ENCODE measurements around the gene PDE4D. TPM values are rescaled to one million over a fixed set of nuclear protein-coding genes. Genes with fewer than 3 reads are reported as not detected.

The PDE4D gene
- total RNA-seq, 2 experiments from 2014 or later: 40.5 to 41.2 TPM

GRCh38 chr5:59125011-59125961 is 768.2 kb downstream of the PDE4D start:
- Mint-ChIP-seq H3K4me1 (ENCODE audit: low read depth) (peaks cover 21% of the 10 kb centered on the region), H3K27me3 (ENCODE audit: low read depth) (no peaks in the 10 kb centered on the region), H3K9me3 (no peaks in the 10 kb centered on the region), H3K4me3 (no peak overlapping the region), H3K27ac (no peak overlapping the region), H3K36me3 (ENCODE audit: low read depth) (no peaks in the 10 kb centered on the region)
- intact Hi-C loops (cut with micrococcal nuclease): loop anchor here (10.0 kb wide), 1 partner anchor 1950 kb away; the partner anchor contains the start of gene GPBP1
- peak; percentile 50 for DNase-seq
- CTCF ChIA-PET: interaction anchor here (0.7 to 2.5 kb wide), 9 partner anchors 14 to 233 kb away, joined by 3 to 25 read pairs (median 5); no protein-coding TSS in a partner anchor

GRCh38 chr5:59123595-59124561 is 769.6 kb downstream of the PDE4D start:
- intact Hi-C loops (cut with micrococcal nuclease): loop anchor here (1.0 to 10.0 kb wide), 2 partner anchors 25 to 1949 kb away; partner anchors contain the start of gene GPBP1
- no peak overlapping the region for H3K27ac Mint-ChIP-seq
- DNase-seq: peak; percentile 36
- H3K4me3 Mint-ChIP-seq: no peak overlapping the region
- peaks cover 17% of the 10 kb centered on the region for H3K4me1 Mint-ChIP-seq (ENCODE audit: low read depth)
- no peaks in the 10 kb centered on the region for H3K27me3 Mint-ChIP-seq (ENCODE audit: low read depth)
- no peaks in the 10 kb centered on the region for H3K9me3 Mint-ChIP-seq
- no peaks in the 10 kb centered on the region for H3K36me3 Mint-ChIP-seq (ENCODE audit: low read depth)
- CTCF ChIA-PET: interaction anchor here (0.6 to 2.5 kb wide), 18 partner anchors 9 to 238 kb away, joined by 3 to 25 read pairs (median 4); no protein-coding TSS in a partner anchor

- no peaks in the 10 kb centered on the region for H3K27me3 Mint-ChIP-seq (ENCODE audit: low read depth)
- H3K9me3 Mint-ChIP-seq: no peaks in the 10 kb centered on the region
- no peak overlapping the region for H3K27ac Mint-ChIP-seq
- CTCF ChIA-PET: interaction anchor here (1.6 kb wide), 1 partner anchor 84 kb away, joined by 5 read pairs; no protein-coding TSS in a partner anchor
- DNase-seq: no peak
- H3K4me1 Mint-ChIP-seq (ENCODE audit: low read depth): peaks cover 11% of the 10 kb centered on the region
- intact Hi-C loops (cut with micrococcal nuclease): no loop called here
- no peaks in the 10 kb centered on the region for H3K36me3 Mint-ChIP-seq (ENCODE audit: low read depth)
- no peak overlapping the region for H3K4me3 Mint-ChIP-seq
Observed at GRCh38 chr5:59119480-59119879, 774.0 kb downstream of the PDE4D start.

- CTCF ChIA-PET: interaction anchor here (1.1 kb wide), 1 partner anchor 224 kb away, joined by 4 read pairs; no protein-coding TSS in a partner anchor
Observed at GRCh38 chr5:59117320-59117719, 776.2 kb downstream of the PDE4D start.

GRCh38 chr5:59116231-59116865 is 777.2 kb downstream of the PDE4D start:
- H3K9me3 Mint-ChIP-seq: no peaks in the 10 kb centered on the region
- no peak overlapping the region for H3K4me3 Mint-ChIP-seq
- intact Hi-C loops (cut with micrococcal nuclease): no loop called here

More at GRCh38 chr5:59117320-59117719, 776.2 kb downstream of the PDE4D start:
- no peak overlapping the region for H3K27ac Mint-ChIP-seq
- no peaks in the 10 kb centered on the region for H3K27me3 Mint-ChIP-seq (ENCODE audit: low read depth)
- no peaks in the 10 kb centered on the region for H3K36me3 Mint-ChIP-seq (ENCODE audit: low read depth)
- H3K9me3 Mint-ChIP-seq: no peaks in the 10 kb centered on the region
- no peak overlapping the region for H3K4me3 Mint-ChIP-seq
- intact Hi-C loops (cut with micrococcal nuclease): no loop called here
- peaks cover 10% of the 10 kb centered on the region for H3K4me1 Mint-ChIP-seq (ENCODE audit: low read depth)
- no peak for DNase-seq

GRCh38 chr5:59115345-59115744 is 778.2 kb downstream of the PDE4D start:
- H3K9me3 Mint-ChIP-seq: no peaks in the 10 kb centered on the region
- DNase-seq: no peak
- no peak overlapping the region for H3K4me3 Mint-ChIP-seq
- intact Hi-C loops (cut with micrococcal nuclease): no loop called here
- no peaks in the 10 kb centered on the region for H3K4me1 Mint-ChIP-seq (ENCODE audit: low read depth)
- H3K27me3 Mint-ChIP-seq (ENCODE audit: low read depth): no peaks in the 10 kb centered on the region
- H3K27ac Mint-ChIP-seq: no peak overlapping the region
- no peaks in the 10 kb centered on the region for H3K36me3 Mint-ChIP-seq (ENCODE audit: low read depth)
- CTCF ChIA-PET: interaction anchor here (0.7 to 1.9 kb wide), 3 partner anchors 12 to 229 kb away, joined by 3 to 4 read pairs (median 3); no protein-coding TSS in a partner anchor

More at GRCh38 chr5:59116231-59116865, 777.2 kb downstream of the PDE4D start:
- H3K27me3 Mint-ChIP-seq (ENCODE audit: low read depth): no peaks in the 10 kb centered on the region
- no peaks in the 10 kb centered on the region for H3K36me3 Mint-ChIP-seq (ENCODE audit: low read depth)
- peaks cover 6% of the 10 kb centered on the region for H3K4me1 Mint-ChIP-seq (ENCODE audit: low read depth)
- CTCF ChIA-PET: interaction anchor here (1.9 kb wide), 1 partner anchor 59 kb away, joined by 3 read pairs; no protein-coding TSS in a partner anchor
- no peak for DNase-seq
- no peak overlapping the region for H3K27ac Mint-ChIP-seq

- peaks cover 11% of the 10 kb centered on the region for H3K4me1 Mint-ChIP-seq (ENCODE audit: low read depth)
- H3K27me3 Mint-ChIP-seq (ENCODE audit: low read depth): no peaks in the 10 kb centered on the region
- intact Hi-C loops (cut with micrococcal nuclease): no loop called here
- H3K4me3 Mint-ChIP-seq: no peak overlapping the region
- no peak overlapping the region for H3K27ac Mint-ChIP-seq
- no peaks in the 10 kb centered on the region for H3K36me3 Mint-ChIP-seq (ENCODE audit: low read depth)
- CTCF ChIA-PET: interaction anchor here (1.2 kb wide), 1 partner anchor 37 kb away, joined by 3 read pairs; no protein-coding TSS in a partner anchor
- no peaks in the 10 kb centered on the region for H3K9me3 Mint-ChIP-seq
- no peak for DNase-seq
Observed at GRCh38 chr5:59109383-59109782, 784.1 kb downstream of the PDE4D start.

- CTCF ChIA-PET: interaction anchor here (0.6 kb wide), 1 partner anchor 13 kb away, joined by 4 read pairs; no protein-coding TSS in a partner anchor
- DNase-seq: no peak
- intact Hi-C loops (cut with micrococcal nuclease): no loop called here
- H3K27ac Mint-ChIP-seq: no peak overlapping the region
- no peaks in the 10 kb centered on the region for H3K9me3 Mint-ChIP-seq
- H3K36me3 Mint-ChIP-seq (ENCODE audit: low read depth): no peaks in the 10 kb centered on the region
- no peaks in the 10 kb centered on the region for H3K27me3 Mint-ChIP-seq (ENCODE audit: low read depth)
- H3K4me3 Mint-ChIP-seq: no peak overlapping the region
- peaks cover 14% of the 10 kb centered on the region for H3K4me1 Mint-ChIP-seq (ENCODE audit: low read depth)
Observed at GRCh38 chr5:59107692-59108091, 785.8 kb downstream of the PDE4D start.

- no peaks in the 10 kb centered on the region for H3K27me3 Mint-ChIP-seq (ENCODE audit: low read depth)
- no peak overlapping the region for H3K4me3 Mint-ChIP-seq
- H3K27ac Mint-ChIP-seq: no peak overlapping the region
- DNase-seq: no peak
- peaks cover 24% of the 10 kb centered on the region for H3K4me1 Mint-ChIP-seq (ENCODE audit: low read depth)
- intact Hi-C loops (cut with micrococcal nuclease): no loop called here
- H3K9me3 Mint-ChIP-seq: no peaks in the 10 kb centered on the region
- CTCF ChIA-PET: interaction anchor here (1.1 kb wide), 1 partner anchor 213 kb away, joined by 3 read pairs; no protein-coding TSS in a partner anchor
- no peaks in the 10 kb centered on the region for H3K36me3 Mint-ChIP-seq (ENCODE audit: low read depth)
Observed at GRCh38 chr5:59104400-59105127, 789.0 kb downstream of the PDE4D start.

- H3K9me3 Mint-ChIP-seq: no peaks in the 10 kb centered on the region
- H3K27me3 Mint-ChIP-seq (ENCODE audit: low read depth): no peaks in the 10 kb centered on the region
Observed at GRCh38 chr5:59103303-59103702, 790.2 kb downstream of the PDE4D start.

GRCh38 chr5:59102437-59102836 is 791.1 kb downstream of the PDE4D start:
- Mint-ChIP-seq H3K27me3 (ENCODE audit: low read depth) (no peaks in the 10 kb centered on the region), H3K9me3 (no peaks in the 10 kb centered on the region), H3K36me3 (ENCODE audit: low read depth) (no peaks in the 10 kb centered on the region), H3K27ac (no peak overlapping the region), H3K4me1 (ENCODE audit: low read depth) (peaks cover 33% of the 10 kb centered on the region), H3K4me3 (no peak overlapping the region)
- CTCF ChIA-PET: no interaction called here
- DNase-seq: no peak
- intact Hi-C loops (cut with micrococcal nuclease): no loop called here

More at GRCh38 chr5:59103303-59103702, 790.2 kb downstream of the PDE4D start:
- H3K36me3 Mint-ChIP-seq (ENCODE audit: low read depth): no peaks in the 10 kb centered on the region
- no peak overlapping the region for H3K27ac Mint-ChIP-seq
- H3K4me1 Mint-ChIP-seq (ENCODE audit: low read depth): peaks cover 34% of the 10 kb centered on the region
- intact Hi-C loops (cut with micrococcal nuclease): no loop called here
- no peak overlapping the region for H3K4me3 Mint-ChIP-seq
- no peak for DNase-seq
- CTCF ChIA-PET: interaction anchor here (1.0 to 1.1 kb wide), 2 partner anchors 26 to 212 kb away, joined by 3 read pairs; no protein-coding TSS in a partner anchor
